ENCODE results near the gene CNN2. TPM values are rescaled to one million over a fixed set of nuclear protein-coding genes. Genes with fewer than 3 reads are reported as not detected.
A peak's percentile ranks its signal among the peaks of the same experiment; 100 is the strongest.

The CNN2 gene
- total and polyA plus RNA-seq, 2 of the 13 experiments (the other 11 are each of a cell fraction or from before 2014, with no cell fraction given), result 63.6 to 70.0 TPM

DNA sequence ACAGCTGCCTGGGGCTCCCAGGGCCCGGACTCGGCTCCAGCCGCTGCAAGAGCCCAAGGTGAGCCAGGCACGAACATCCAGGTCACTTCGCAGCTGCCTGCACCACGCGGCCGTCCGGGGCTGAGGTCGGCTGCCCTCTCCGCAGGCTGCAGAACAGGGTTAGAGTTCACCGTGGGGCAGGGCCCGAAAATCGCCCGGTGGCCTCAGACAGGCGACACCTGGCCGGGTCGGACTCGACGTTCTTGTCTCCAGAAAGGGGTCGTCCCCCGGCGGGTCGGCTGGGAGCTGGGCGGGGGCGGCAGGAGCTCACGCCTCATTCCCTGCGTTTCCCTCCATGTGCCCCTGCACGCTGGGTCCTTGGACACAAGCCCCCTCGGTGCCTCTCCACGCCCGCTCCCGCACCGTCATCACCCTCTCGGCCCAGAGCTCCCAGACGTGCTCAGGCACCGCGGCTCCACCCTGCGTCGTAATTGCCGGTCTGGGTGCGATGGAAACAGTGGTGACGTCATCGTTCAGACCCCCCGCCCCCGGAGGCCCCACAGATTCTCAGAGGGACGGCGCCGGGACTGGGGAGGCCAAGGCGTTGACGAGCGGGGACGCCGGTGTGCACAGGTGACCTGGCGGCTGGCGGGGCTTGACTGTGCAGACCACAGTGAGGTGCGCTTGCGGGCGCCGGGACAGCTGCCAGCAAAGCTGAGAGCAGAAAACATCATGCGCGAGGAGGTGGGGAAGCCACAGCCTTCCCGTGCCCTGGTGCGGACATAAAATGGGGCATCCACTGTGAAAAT lies 30.2 kb upstream of the CNN2 start:
- Histone ChIP-seq H3K4me1 (ENCODE audit: insufficient read depth, low read length) (peaks cover 47% of the 10 kb centered on the region), H3K79me2 (ENCODE audit: insufficient read depth, low read length) (no peaks in the 10 kb centered on the region), H2AFZ (ENCODE audit: low read length) (no peak overlapping the region), H3K9me3 (ENCODE audit: low read length) (no peaks in the 10 kb centered on the region), H3K27ac (ENCODE audit: extremely low read length, insufficient read depth, low read length) (no peak overlapping the region), H3K4me2 (ENCODE audit: low read depth, low read length) (peak overlapping the region; percentile 45), H3K4me3 (replicated peaks in 1 of 3; ENCODE audit: insufficient read depth in 1 of 3, low read depth in 2 of 3, low read length in 3 of 3) (no peak overlapping the region), H3K27me3 (ENCODE audit: control insufficient read depth in 1 of 2, insufficient read depth in 2 of 2, low read length in 2 of 2) (peaks cover 3 to 19% of the 10 kb centered on the region in 2 experiments; a peak in 4 of 5 replicates), H4K20me1 (ENCODE audit: insufficient read depth, low read length) (peaks cover 6% of the 10 kb centered on the region; the same call in 1 of the 2 replicates), H3K36me3 (replicated peaks in 1 of 2; ENCODE audit: control insufficient read depth in 1 of 2, insufficient read depth in 2 of 2, low read length in 2 of 2) (peaks cover 0 to 5% of the 10 kb centered on the region in 2 experiments; a peak in 1 of 5 replicates), H3K9ac (ENCODE audit: insufficient read depth, low read depth, low read length) (no peak overlapping the region)
- in situ Hi-C loops (cut with HindIII; ENCODE audit: extremely low pct_ligation_motif_present, low pct_unique_long_range_greater_than_20kb), result no loop called here
- DNase-seq (ENCODE audit: low spot score) (no peak), FAIRE-seq (no peak), ATAC-seq (no peak)
- intact Hi-C loops (cut with micrococcal nuclease; ENCODE audit: unreplicated experiment), result loop anchor here (10.0 kb wide), 1 partner anchor 211 kb away; no protein-coding TSS in a partner anchor
- no TSS peak for BruUV-seq (replicated peaks)
- CTCF ChIA-PET (ENCODE audit: low intra/inter-chr PET ratio, low total read pairs), result no interaction called here
- POLR2A ChIA-PET, result interaction anchor here (1.5 kb wide), 1 partner anchor 73 kb away, joined by 4 read pairs; no protein-coding TSS in a partner anchor
- 53% methylated on average over 33 of the region's 64 CpGs for WGBS (ENCODE audit: low lambda C conversion rate)
- TF ChIP-seq TGIF2 (CRISPR knock-in tag; IDR thresholded peaks at IDR 0.05) (no peak), GABPA (IDR thresholded peaks at IDR 0.05; ENCODE audit: low read depth, low read length) (no peak), GABPA (CRISPR knock-in tag; IDR thresholded peaks at IDR 0.05; ENCODE audit: low read depth) (no peak), SOX6 (IDR thresholded peaks at IDR 0.05) (no peak), SOX6 (CRISPR knock-in tag; IDR thresholded peaks at IDR 0.05) (no peak), ZNF75D (CRISPR knock-in tag; IDR thresholded peaks at IDR 0.05; ENCODE audit: borderline replicate concordance) (no peak), ZNF562 (CRISPR knock-in tag; IDR thresholded peaks at IDR 0.05; ENCODE audit: borderline replicate concordance) (no peak), CBX5 (CRISPR knock-in tag; IDR thresholded peaks at IDR 0.05; ENCODE audit: borderline replicate concordance) (no peak), NFKB2 (CRISPR knock-in tag; IDR thresholded peaks at IDR 0.05; ENCODE audit: borderline replicate concordance) (no peak), KDM2A (CRISPR knock-in tag; IDR thresholded peaks at IDR 0.05; ENCODE audit: borderline replicate concordance, low read depth) (peak; percentile 97), NPAS2 (CRISPR knock-in tag; IDR thresholded peaks at IDR 0.05; ENCODE audit: borderline replicate concordance) (no peak), THAP11 (CRISPR knock-in tag; IDR thresholded peaks at IDR 0.05) (no peak)
- TF ChIP-seq, protein P1, sequence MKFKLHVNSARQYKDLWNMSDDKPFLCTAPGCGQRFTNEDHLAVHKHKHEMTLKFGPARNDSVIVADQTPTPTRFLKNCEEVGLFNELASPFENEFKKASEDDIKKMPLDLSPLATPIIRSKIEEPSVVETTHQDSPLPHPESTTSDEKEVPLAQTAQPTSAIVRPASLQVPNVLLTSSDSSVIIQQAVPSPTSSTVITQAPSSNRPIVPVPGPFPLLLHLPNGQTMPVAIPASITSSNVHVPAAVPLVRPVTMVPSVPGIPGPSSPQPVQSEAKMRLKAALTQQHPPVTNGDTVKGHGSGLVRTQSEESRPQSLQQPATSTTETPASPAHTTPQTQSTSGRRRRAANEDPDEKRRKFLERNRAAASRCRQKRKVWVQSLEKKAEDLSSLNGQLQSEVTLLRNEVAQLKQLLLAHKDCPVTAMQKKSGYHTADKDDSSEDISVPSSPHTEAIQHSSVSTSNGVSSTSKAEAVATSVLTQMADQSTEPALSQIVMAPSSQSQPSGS (CRISPR knock-in tag; IDR thresholded peaks at IDR 0.05), result 0 out of 2 replicates have a peak, but pooled peaks have one; percentile 44
- TF ChIP-seq, protein P2, sequence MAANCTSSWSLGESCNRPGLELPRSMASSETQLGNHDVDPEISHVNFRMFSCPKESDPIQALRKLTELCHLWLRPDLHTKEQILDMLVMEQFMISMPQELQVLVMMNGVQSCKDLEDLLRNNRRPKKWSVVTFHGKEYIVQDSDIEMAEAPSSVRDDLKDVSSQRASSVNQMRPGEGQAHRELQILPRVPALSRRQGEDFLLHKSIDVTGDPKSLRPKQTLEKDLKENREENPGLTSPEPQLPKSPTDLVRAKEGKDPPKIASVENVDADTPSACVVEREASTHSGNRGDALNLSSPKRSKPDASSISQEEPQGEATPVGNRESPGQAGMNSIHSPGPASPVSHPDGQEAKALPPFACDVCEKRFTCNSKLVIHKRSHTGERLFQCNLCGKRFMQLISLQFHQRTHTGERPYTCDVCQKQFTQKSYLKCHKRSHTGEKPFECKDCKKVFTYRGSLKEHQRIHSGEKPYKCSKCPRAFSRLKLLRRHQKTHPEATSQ (CRISPR knock-in tag; IDR thresholded peaks at IDR 0.05; ENCODE audit: borderline replicate concordance), result no peak
- TF ChIP-seq, protein P3, sequence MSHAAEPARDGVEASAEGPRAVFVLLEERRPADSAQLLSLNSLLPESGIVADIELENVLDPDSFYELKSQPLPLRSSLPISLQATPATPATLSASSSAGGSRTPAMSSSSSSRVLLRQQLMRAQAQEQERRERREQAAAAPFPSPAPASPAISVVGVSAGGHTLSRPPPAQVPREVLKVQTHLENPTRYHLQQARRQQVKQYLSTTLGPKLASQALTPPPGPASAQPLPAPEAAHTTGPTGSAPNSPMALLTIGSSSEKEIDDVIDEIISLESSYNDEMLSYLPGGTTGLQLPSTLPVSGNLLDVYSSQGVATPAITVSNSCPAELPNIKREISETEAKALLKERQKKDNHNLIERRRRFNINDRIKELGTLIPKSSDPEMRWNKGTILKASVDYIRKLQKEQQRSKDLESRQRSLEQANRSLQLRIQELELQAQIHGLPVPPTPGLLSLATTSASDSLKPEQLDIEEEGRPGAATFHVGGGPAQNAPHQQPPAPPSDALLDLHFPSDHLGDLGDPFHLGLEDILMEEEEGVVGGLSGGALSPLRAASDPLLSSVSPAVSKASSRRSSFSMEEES (CRISPR knock-in tag; IDR thresholded peaks at IDR 0.05), result no peak
- TF ChIP-seq, protein P4, sequence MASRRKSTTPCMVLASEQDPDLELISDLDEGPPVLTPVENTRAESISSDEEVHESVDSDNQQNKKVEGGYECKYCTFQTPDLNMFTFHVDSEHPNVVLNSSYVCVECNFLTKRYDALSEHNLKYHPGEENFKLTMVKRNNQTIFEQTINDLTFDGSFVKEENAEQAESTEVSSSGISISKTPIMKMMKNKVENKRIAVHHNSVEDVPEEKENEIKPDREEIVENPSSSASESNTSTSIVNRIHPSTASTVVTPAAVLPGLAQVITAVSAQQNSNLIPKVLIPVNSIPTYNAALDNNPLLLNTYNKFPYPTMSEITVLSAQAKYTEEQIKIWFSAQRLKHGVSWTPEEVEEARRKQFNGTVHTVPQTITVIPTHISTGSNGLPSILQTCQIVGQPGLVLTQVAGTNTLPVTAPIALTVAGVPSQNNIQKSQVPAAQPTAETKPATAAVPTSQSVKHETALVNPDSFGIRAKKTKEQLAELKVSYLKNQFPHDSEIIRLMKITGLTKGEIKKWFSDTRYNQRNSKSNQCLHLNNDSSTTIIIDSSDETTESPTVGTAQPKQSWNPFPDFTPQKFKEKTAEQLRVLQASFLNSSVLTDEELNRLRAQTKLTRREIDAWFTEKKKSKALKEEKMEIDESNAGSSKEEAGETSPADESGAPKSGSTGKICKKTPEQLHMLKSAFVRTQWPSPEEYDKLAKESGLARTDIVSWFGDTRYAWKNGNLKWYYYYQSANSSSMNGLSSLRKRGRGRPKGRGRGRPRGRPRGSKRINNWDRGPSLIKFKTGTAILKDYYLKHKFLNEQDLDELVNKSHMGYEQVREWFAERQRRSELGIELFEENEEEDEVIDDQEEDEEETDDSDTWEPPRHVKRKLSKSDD (CRISPR knock-in tag; IDR thresholded peaks at IDR 0.05; ENCODE audit: low read depth), result 0 out of 2 replicates have a peak, but pooled peaks have one; percentile 38

All from HepG2 (cell line).